NB4 (cell line): ENCODE data around the gene BTBD1.

Source experiments
- CTCF ChIP-seq: IDR thresholded peaks from one replicate; pipeline ENCODE4 v1.5.1; 2012; ENCODE audit warnings: low read depth, low read length
- MAX ChIP-seq: IDR thresholded peaks from 2 replicates; pipeline ENCODE4 v1.6.1; 2011; ENCODE audit warnings: low read depth, low read length
- MYC ChIP-seq: IDR thresholded peaks from 2 replicates; pipeline ENCODE4 v1.6.1; 2011; ENCODE audit warnings: low read depth, low read length
- POLR2A ChIP-seq: IDR thresholded peaks from 2 replicates; pipeline ENCODE4 v1.6.1; 2011; ENCODE audit warnings: mild to moderate bottlenecking; ENCODE audit not compliant: insufficient read length; ENCODE audit errors: extremely low read depth

GRCh38 chr15:83114856-83115255, 47.8 kb upstream of the BTBD1 start:
- TF ChIP-seq POLR2A (no peak), CTCF (no peak), MAX (no peak), MYC (no peak)
